Measurements from ENCODE around the gene LRCOL1.

Gene LRCOL1

GRCh38 chr12:132621657-132622435 is 11.5 kb upstream of the LRCOL1 start:
- DNase-seq (ENCODE audit: low read depth) = no peak
- no peak for TF ChIP-seq CTCF (IDR thresholded peaks at IDR 0.05; ENCODE audit: insufficient read depth, low read depth, low read length, missing control alignments)
- H3K4me3 ChIP-seq (ENCODE audit: low read depth, low read length) = no peak overlapping the region

- no peak overlapping the region for H3K4me3 ChIP-seq (ENCODE audit: low read depth, low read length)
- no peak for DNase-seq (ENCODE audit: low read depth)
- TF ChIP-seq CTCF (IDR thresholded peaks at IDR 0.05; ENCODE audit: insufficient read depth, low read depth, low read length, missing control alignments) = no peak
Observed at GRCh38 chr12:132620899-132621656, 10.7 kb upstream of the LRCOL1 start.

- DNase-seq (ENCODE audit: low read depth) = no peak
- no peak overlapping the region for H3K4me3 ChIP-seq (ENCODE audit: low read depth, low read length)
- no peak for TF ChIP-seq CTCF (IDR thresholded peaks at IDR 0.05; ENCODE audit: insufficient read depth, low read depth, low read length, missing control alignments)
Observed at GRCh38 chr12:132620113-132620898, 9.9 kb upstream of the LRCOL1 start.

GRCh38 chr12:132619386-132620112 is 9.2 kb upstream of the LRCOL1 start:
- no peak for TF ChIP-seq CTCF (IDR thresholded peaks at IDR 0.05; ENCODE audit: insufficient read depth, low read depth, low read length, missing control alignments)
- no peak overlapping the region for H3K4me3 ChIP-seq (ENCODE audit: low read depth, low read length)
- no peak for DNase-seq (ENCODE audit: low read depth)

GRCh38 chr12:132619071-132619385 is 8.6 kb upstream of the LRCOL1 start:
- H3K4me3 ChIP-seq (ENCODE audit: low read depth, low read length) = no peak overlapping the region
- no peak for TF ChIP-seq CTCF (IDR thresholded peaks at IDR 0.05; ENCODE audit: insufficient read depth, low read depth, low read length, missing control alignments)
- no peak for DNase-seq (ENCODE audit: low read depth)

GRCh38 chr12:132618683-132619043 is 8.3 kb upstream of the LRCOL1 start, which contains the start of gene P2RX2:
Gene P2RX2 (plus strand): TSS chr12:132618776. CDS start chr12:132618817, 41 bp downstream.
- DNase-seq (ENCODE audit: low read depth) = no peak
- no peak within 1 kb of the TSS for H3K4me3 ChIP-seq (ENCODE audit: low read depth, low read length)
- no peak for TF ChIP-seq CTCF (IDR thresholded peaks at IDR 0.05; ENCODE audit: insufficient read depth, low read depth, low read length, missing control alignments)

Data from GM12865 (cell line).